K562 (cell line): Measurements from ENCODE around the gene HOXD12. TPM values are rescaled to one million over a fixed set of nuclear protein-coding genes. Genes with fewer than 3 reads are reported as not detected.

Experiments
- CBX8 ChIP-seq: fragments of 200-600 bp; sonication (generic); IDR thresholded peaks from 2 replicates; pipeline ENCODE4 v1.6.1; 2012; ENCODE audit warnings: borderline replicate concordance, mixed run types, low read depth, mild to moderate bottlenecking, moderate library complexity, mixed read lengths, low read length, control low read depth, inconsistent platforms; ENCODE audit not compliant: poor library complexity, severe bottlenecking; ENCODE audit errors: extremely low read depth
- CREB1 ChIP-seq, 2 experiments: sonication (generic) in 1 of 2; formaldehyde crosslinking in 1 of 2; IDR thresholded peaks; 2 replicates each; pipeline versions ENCODE4 v1.6.1 to v1.8.0; 2012 to 2022; ENCODE audit warnings: inconsistent platforms in 1 of 2, mild to moderate bottlenecking in 1 of 2, missing genetic modification reagents in 1 of 2, moderate library complexity in 1 of 2
- CXXC5 ChIP-seq: fragments of 250-450 bp; sonication (Bioruptor Pico); IDR thresholded peaks from 2 replicates; pipeline ENCODE4 v1.8.0; 2022; ENCODE audit warnings: inconsistent platforms, mild to moderate bottlenecking, moderate library complexity
- HMG20A ChIP-seq: fragments of 450-650 bp; formaldehyde crosslinking; conservative IDR thresholded peaks from 2 replicates; pipeline ENCODE4 v1.4.0; 2020; ENCODE audit warnings: mild to moderate bottlenecking, mixed read lengths
- HMGN3 ChIP-seq: IDR thresholded peaks from 2 replicates; pipeline ENCODE4 v1.6.1; 2011; ENCODE audit warnings: borderline replicate concordance, low read depth, mild to moderate bottlenecking, mixed read lengths, low read length; ENCODE audit not compliant: insufficient read length; ENCODE audit errors: extremely low read depth
- SMARCE1 ChIP-seq: fragments of 450-650 bp; IDR thresholded peaks from 2 replicates; pipeline ENCODE4 v1.7.1; 2016; ENCODE audit warnings: mild to moderate bottlenecking
- TCF7 ChIP-seq: sonication (generic); IDR thresholded peaks from 2 replicates; pipeline ENCODE4 v1.6.1; 2016; ENCODE audit warnings: antibody characterized with exemption, borderline replicate concordance
- U2AF2 ChIP-seq: fragments of 200-400 bp; formaldehyde crosslinking; optimal IDR thresholded peaks from 2 replicates; pipeline ENCODE3; 2017; ENCODE audit warnings: low read depth, mild to moderate bottlenecking, low read length
- XRCC4 ChIP-seq: IDR thresholded peaks from one replicate; pipeline ENCODE4 v1.6.1; 2011; ENCODE audit not compliant: insufficient read depth, insufficient read length; ENCODE audit errors: extremely low read depth
- ZNF316 ChIP-seq: fragments of 450-650 bp; IDR thresholded peaks from 2 replicates; pipeline ENCODE4 v1.6.1; 2016
- ZNF444 ChIP-seq: fragments of 250-450 bp; sonication (Bioruptor Pico); IDR thresholded peaks from 2 replicates; pipeline ENCODE4 v1.4.0; 2020; ENCODE audit warnings: mild to moderate bottlenecking, moderate library complexity
- ZSCAN29 ChIP-seq: fragments of 450-650 bp; IDR thresholded peaks from 2 replicates; pipeline ENCODE4 v1.6.1; 2017
- polyA plus RNA-seq, 8 experiments: library from polyadenylated mRNA; depleted of rRNA in 4 of 8; stranded (reverse) in 5 of 8; unstranded in 3 of 8; fragments of >200 nt; fragmentation: Nextera tagmentation in 2 of 8; fragmentation: Illumina TruSeq in 1 of 8; extraction: Ambion mirVana in 2 of 8; extraction: Trizol in 1 of 8; gene quantifications; 2 replicates each; pipeline versions ENCODE4 v1.2.1 to v1.2.3, GENCODE V29; 2011 to 2014; ENCODE audit warnings: inconsistent platforms in 1 of 8, missing spikeins in 1 of 8
- total RNA-seq, 7 experiments: library from RNA; depleted of rRNA in 6 of 7; stranded (reverse); fragments of >200 nt in 6 of 7; fragmentation: Illumina TruSeq in 2 of 7; extraction: Trizol in 2 of 7; gene quantifications; 2 replicates each; pipeline versions ENCODE4 v1.2.1 to v1.2.3, GENCODE V29; 2011 to 2021; ENCODE audit warnings: low replicate concordance in 1 of 7
- TF ChIP-seq, protein P1 (sequence below): fragments of 450-650 bp; IDR thresholded peaks from 2 replicates; pipeline ENCODE4 v1.6.1; 2017; ENCODE audit warnings: antibody characterized with exemption
- TF ChIP-seq, protein P2 (sequence below): fragments of 450-650 bp; formaldehyde crosslinking; IDR thresholded peaks from 2 replicates; pipeline ENCODE4 v1.4.0; 2022; ENCODE audit warnings: missing genetic modification characterization
- TF ChIP-seq, protein P3 (sequence below), 2 experiments: fragments of 450-650 bp; IDR thresholded peaks; 2 replicates each; pipeline ENCODE4 v1.6.1; 2016; ENCODE audit warnings: mild to moderate bottlenecking in 2 of 2, borderline replicate concordance in 1 of 2, low read depth in 1 of 2, moderate library complexity in 1 of 2

Gene HOXD12
- total and polyA plus RNA-seq, 9 of the 15 experiments (the other 6 are each of a cell fraction or from before 2014, with no cell fraction given) = not detected

DNA sequence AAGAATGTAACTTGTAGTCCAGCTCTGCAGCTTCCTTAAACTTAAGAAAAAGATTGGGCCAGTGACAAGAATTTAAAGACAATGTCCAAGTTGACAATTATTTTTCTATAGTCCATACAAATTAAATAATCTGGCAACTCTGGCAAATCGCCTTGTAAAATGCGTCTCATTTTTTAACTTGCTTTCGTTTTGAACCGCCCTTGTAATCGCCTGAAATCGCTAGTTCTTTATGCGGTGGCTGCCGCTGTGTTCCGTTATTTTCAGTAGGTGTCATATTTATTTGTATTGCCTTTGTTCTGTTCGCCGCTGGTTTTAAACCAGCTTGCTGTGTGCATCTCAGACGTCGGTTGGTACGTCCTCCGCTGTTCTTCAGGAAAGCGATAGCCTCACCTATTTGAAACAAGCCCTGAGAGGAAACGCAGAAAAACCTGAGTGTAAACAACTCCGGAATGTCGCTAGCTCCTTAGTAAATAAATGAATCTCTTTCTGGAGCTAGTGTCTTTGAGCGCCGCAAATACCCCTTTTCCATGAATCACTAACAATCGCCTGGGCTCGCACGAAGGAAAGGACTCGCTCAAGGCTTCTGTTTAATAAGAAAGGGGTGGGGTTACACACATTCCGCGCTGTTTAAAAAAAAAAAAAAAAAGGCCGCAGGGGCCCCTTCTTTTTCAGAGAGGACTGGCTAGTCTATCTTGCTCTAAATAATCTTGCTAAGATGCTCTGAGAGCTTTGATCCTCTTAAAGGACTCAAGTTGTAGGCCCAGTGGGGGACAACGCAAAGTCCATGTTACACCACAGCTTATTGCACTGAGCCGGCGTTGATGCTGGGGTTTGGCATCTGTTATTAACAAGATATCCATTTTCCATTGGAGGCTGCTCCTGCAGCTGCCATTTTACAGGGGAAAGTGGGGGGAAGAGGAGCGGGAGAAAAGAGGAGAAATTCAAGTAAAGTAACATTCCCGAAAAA is 32.9 kb downstream of the HOXD12 start (continued):
- TF ChIP-seq, protein P1, sequence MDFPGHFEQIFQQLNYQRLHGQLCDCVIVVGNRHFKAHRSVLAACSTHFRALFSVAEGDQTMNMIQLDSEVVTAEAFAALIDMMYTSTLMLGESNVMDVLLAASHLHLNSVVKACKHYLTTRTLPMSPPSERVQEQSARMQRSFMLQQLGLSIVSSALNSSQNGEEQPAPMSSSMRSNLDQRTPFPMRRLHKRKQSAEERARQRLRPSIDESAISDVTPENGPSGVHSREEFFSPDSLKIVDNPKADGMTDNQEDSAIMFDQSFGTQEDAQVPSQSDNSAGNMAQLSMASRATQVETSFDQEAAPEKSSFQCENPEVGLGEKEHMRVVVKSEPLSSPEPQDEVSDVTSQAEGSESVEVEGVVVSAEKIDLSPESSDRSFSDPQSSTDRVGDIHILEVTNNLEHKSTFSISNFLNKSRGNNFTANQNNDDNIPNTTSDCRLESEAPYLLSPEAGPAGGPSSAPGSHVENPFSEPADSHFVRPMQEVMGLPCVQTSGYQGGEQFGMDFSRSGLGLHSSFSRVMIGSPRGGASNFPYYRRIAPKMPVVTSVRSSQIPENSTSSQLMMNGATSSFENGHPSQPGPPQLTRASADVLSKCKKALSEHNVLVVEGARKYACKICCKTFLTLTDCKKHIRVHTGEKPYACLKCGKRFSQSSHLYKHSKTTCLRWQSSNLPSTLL = no peak
- TF ChIP-seq U2AF2 = no peak
- peak; percentile 92 for TF ChIP-seq CBX8
- no peak for TF ChIP-seq HMGN3
- TF ChIP-seq, protein P2, sequence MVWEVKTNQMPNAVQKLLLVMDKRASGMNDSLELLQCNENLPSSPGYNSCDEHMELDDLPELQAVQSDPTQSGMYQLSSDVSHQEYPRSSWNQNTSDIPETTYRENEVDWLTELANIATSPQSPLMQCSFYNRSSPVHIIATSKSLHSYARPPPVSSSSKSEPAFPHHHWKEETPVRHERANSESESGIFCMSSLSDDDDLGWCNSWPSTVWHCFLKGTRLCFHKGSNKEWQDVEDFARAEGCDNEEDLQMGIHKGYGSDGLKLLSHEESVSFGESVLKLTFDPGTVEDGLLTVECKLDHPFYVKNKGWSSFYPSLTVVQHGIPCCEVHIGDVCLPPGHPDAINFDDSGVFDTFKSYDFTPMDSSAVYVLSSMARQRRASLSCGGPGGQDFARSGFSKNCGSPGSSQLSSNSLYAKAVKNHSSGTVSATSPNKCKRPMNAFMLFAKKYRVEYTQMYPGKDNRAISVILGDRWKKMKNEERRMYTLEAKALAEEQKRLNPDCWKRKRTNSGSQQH (CRISPR knock-in tag) = no peak
- TF ChIP-seq HMG20A (CRISPR knock-in tag) = no peak
- TF ChIP-seq TCF7 = no peak
- no peak for TF ChIP-seq ZSCAN29
- no peak for TF ChIP-seq ZNF316
- no peak for TF ChIP-seq XRCC4
- TF ChIP-seq CREB1 (IDR thresholded peaks at IDR 0.05) = no peak
- no peak for TF ChIP-seq CREB1 (CRISPR knock-in tag; IDR thresholded peaks at IDR 0.05)
- no peak for TF ChIP-seq SMARCE1
- TF ChIP-seq CXXC5 = peak; percentile 68
- TF ChIP-seq, protein P3, sequence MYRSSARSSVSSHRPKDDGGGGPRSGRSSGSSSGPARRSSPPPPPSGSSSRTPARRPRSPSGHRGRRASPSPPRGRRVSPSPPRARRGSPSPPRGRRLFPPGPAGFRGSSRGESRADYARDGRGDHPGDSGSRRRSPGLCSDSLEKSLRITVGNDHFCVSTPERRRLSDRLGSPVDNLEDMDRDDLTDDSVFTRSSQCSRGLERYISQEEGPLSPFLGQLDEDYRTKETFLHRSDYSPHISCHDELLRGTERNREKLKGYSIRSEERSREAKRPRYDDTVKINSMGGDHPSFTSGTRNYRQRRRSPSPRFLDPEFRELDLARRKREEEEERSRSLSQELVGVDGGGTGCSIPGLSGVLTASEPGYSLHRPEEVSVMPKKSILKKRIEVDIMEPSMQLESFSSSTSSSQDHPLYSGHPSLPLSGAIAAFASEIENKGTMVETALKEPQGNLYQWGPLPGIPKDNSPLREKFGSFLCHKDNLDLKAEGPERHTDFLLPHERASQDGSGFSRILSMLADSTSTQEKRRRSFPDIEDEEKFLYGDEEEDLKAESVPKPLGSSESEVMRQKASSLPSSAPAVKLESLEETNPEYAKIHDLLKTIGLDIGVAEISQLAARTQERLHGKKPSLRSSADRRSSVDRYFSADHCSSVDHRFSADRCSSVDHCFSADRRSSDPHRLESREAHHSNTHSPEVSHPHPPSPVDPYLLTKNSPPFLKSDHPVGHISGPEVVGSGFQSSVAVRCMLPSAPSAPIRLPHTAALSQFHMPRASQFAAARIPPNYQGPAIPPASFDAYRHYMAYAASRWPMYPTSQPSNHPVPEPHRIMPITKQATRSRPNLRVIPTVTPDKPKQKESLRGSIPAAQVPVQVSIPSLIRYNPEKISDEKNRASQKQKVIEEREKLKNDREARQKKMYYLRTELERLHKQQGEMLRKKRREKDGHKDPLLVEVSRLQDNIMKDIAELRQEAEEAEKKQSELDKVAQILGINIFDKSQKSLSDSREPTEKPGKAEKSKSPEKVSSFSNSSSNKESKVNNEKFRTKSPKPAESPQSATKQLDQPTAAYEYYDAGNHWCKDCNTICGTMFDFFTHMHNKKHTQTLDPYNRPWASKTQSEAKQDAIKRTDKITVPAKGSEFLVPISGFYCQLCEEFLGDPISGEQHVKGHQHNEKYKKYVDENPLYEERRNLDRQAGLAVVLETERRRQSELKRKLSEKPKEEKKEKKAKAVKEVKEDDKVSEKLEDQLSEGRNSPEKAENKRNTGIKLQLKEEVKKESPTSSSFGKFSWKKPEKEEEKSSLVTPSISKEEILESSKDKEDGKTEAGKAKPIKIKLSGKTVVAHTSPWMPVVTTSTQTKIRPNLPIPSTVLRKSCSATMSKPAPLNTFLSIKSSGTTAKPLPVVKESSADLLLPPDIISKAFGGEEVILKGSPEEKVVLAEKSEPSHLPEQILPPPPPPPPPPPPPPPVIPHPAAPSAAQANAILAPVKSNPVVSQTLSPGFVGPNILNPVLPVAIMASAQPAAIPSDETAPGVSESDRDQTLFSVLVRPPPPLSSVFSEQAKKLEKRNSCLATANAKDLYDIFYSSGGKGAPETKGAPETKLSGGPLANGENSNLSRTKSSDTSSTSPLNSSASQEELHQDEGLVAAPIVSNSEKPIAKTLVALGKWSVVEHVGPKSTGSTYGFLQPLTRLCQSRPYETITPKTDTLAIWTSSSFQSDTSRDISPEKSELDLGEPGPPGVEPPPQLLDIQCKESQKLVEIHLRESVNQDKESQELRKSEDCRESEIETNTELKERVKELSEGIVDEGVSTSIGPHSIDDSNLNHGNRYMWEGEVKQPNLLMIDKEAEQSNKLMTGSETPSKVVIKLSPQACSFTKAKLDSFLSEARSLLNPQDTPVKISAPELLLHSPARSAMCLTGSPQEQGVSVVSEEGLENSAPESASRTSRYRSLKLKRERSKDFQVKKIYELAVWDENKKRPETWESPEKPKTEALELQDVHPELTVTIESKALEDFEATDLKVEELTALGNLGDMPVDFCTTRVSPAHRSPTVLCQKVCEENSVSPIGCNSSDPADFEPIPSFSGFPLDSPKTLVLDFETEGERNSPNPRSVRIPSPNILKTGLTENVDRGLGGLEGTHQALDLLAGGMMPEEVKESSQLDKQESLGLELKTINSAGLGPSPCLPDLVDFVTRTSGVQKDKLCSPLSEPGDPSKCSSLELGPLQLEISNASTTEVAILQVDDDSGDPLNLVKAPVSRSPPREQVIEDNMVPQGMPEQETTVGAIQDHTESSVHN (IDR thresholded peaks at IDR 0.05; ENCODE audit: borderline replicate concordance in 1 of 2, low read depth in 1 of 2) = 0 out of 4 replicates have a peak, but pooled peaks of 1 of the 2 experiments have one; percentile 39
- no peak for TF ChIP-seq ZNF444 (CRISPR knock-in tag)
